HCT116 (cell line): ENCODE results near the gene DPP4. TPM values are rescaled to one million over a fixed set of nuclear protein-coding genes. Genes with fewer than 3 reads are reported as not detected.

ENCODE experiments used
- ATAC-seq: fragments of 200-7000 bp; cut with Tn5 transposase; 2 replicates; pipeline ENCODE4 v1.9.1; 2020; ENCODE audit warnings: mild to moderate bottlenecking, moderate library complexity
- BruUV-seq: library from RNA; stranded (reverse); fragments of 400-500 nt; replicated peaks from 2 replicates; lab custom pipeline; 2021; lab: Mats Ljungman, UMichigan
- CTCF ChIA-PET: fragments of 300-600 bp; sonication (Branson Sonifier 250); formaldehyde crosslinking; loops from one replicate; lab custom pipeline; 2021; ENCODE audit warnings: antibody characterized with exemption; lab: Charles Lee
- POLR2A ChIA-PET: fragments of 300-600, 350-600 bp; sonication (Branson Sonifier 250); formaldehyde crosslinking; loops from one replicate; lab custom pipeline; 2021; ENCODE audit warnings: antibody characterized with exemption; lab: Charles Lee
- RAD21 ChIA-PET, 2 experiments: fragments of 300-600 bp; sonication (Branson Sonifier 250); formaldehyde crosslinking; loops; one replicate each; lab custom pipeline; 2023; ENCODE audit warnings: low total read pairs in 2 of 2; ENCODE audit not compliant: uncharacterized antibody in 2 of 2, unreplicated experiment in 2 of 2, low non-redundant PET in 1 of 2; lab: Charles Lee
- DNase-seq: peaks from one replicate; pipeline ENCODE4 v3.0.0-alpha.2; 2010; ENCODE audit warnings: low read depth, low spot score
- H2AFZ ChIP-seq: fragments of 200-600 bp; shearing (Covaris generic), sonication (generic); 2 replicates; pipeline ENCODE4 v1.6.1; 2017; ENCODE audit warnings: low read depth, mixed run types, mixed read lengths, antibody characterized with exemption, low read length; ENCODE audit not compliant: poor library complexity, severe bottlenecking
- H3K27ac ChIP-seq: 2 replicates; pipeline ENCODE4 v1.5.1; 2012; ENCODE audit warnings: low read depth, low read length
- H3K27me3 ChIP-seq: fragments of 200-600 bp; sonication (generic); 2 replicates; pipeline ENCODE4 v1.6.1; 2016; ENCODE audit warnings: mixed run types, low read length, mixed read lengths; ENCODE audit not compliant: insufficient read depth
- H3K36me3 ChIP-seq, 2 experiments: fragments of 200-500 bp in 1 of 2; fragments of 200-600 bp in 1 of 2; sonication (Bioruptor generic) in 1 of 2; sonication (generic) in 1 of 2; 2 replicates each; pipeline versions ENCODE4 v1.5.1 to v1.6.1; 2014 to 2016; ENCODE audit warnings: low read length in 2 of 2, inconsistent platforms in 1 of 2, mixed read lengths in 1 of 2, mixed run types in 1 of 2; ENCODE audit not compliant: insufficient read depth in 2 of 2, control insufficient read depth in 1 of 2
- H3K4me1 ChIP-seq, 2 experiments: fragments of 200-600 bp in 1 of 2; sonication (generic) in 1 of 2; 2 replicates each; pipeline versions ENCODE4 v1.5.1 to v1.6.1; 2012 to 2017; ENCODE audit warnings: low read length in 2 of 2, inconsistent platforms in 1 of 2, mild to moderate bottlenecking in 1 of 2, mixed read lengths in 1 of 2, mixed run types in 1 of 2, moderate library complexity in 1 of 2; ENCODE audit not compliant: insufficient read depth in 2 of 2, control insufficient read depth in 1 of 2
- H3K4me2 ChIP-seq: fragments of 200-600 bp; sonication (generic); 2 replicates; pipeline ENCODE4 v1.6.1; 2017; ENCODE audit warnings: mixed run types, low read length, mixed read lengths
- H3K4me3 ChIP-seq, 2 experiments: fragments of 200-600 bp in 1 of 2; sonication (generic) in 1 of 2; replicated peaks in 1 of 2; 2 replicates each; pipeline ENCODE4 v1.5.1; 2011 to 2016; ENCODE audit warnings: low read length in 2 of 2, control low read depth in 1 of 2, low read depth in 1 of 2, mild to moderate bottlenecking in 1 of 2, mixed read lengths in 1 of 2, mixed run types in 1 of 2
- H3K79me2 ChIP-seq: fragments of 200-600 bp; sonication (generic); 2 replicates; pipeline ENCODE4 v1.6.1; 2017; ENCODE audit warnings: mild to moderate bottlenecking, mixed run types, low read length, moderate library complexity, mixed read lengths; ENCODE audit not compliant: insufficient read depth
- H3K9ac ChIP-seq: fragments of 200-600 bp; sonication (generic); 2 replicates; pipeline ENCODE4 v1.6.1; 2016; ENCODE audit warnings: low read length, mixed read lengths
- H3K9me2 ChIP-seq: fragments of 200-600 bp; sonication (generic), shearing (Covaris generic); 2 replicates; pipeline ENCODE4 v1.6.1; 2017; ENCODE audit warnings: mixed run types, mild to moderate bottlenecking, moderate library complexity; ENCODE audit not compliant: insufficient read depth
- H3K9me3 ChIP-seq, 2 experiments: fragments of 200-500 bp in 1 of 2; fragments of 200-600 bp in 1 of 2; sonication (Bioruptor generic) in 1 of 2; sonication (generic) in 1 of 2; 2 replicates each; pipeline ENCODE4 v1.6.1; 2014 to 2017; ENCODE audit warnings: low read length in 2 of 2, mixed read lengths in 2 of 2, inconsistent platforms in 1 of 2, low read depth in 1 of 2, mild to moderate bottlenecking in 1 of 2, mixed run types in 1 of 2, moderate library complexity in 1 of 2; ENCODE audit not compliant: control insufficient read depth in 1 of 2, insufficient read depth in 1 of 2
- H4K20me1 ChIP-seq: fragments of 200-600 bp; sonication (generic), shearing (Covaris generic); 2 replicates; pipeline ENCODE4 v1.6.1; 2017; ENCODE audit warnings: mixed run types, mild to moderate bottlenecking, moderate library complexity; ENCODE audit not compliant: insufficient read depth
- CBX3 ChIP-seq: IDR thresholded peaks from 2 replicates; pipeline ENCODE4 v1.6.1; 2012; ENCODE audit warnings: low read depth
- CEBPB ChIP-seq: IDR thresholded peaks from 2 replicates; pipeline ENCODE4 v1.6.1; 2012; ENCODE audit warnings: low read depth
- EGR1 ChIP-seq: IDR thresholded peaks from 2 replicates; pipeline ENCODE4 v1.6.1; 2012; ENCODE audit warnings: low read depth
- ELF1 ChIP-seq: IDR thresholded peaks from 2 replicates; pipeline ENCODE4 v1.6.1; 2012; ENCODE audit warnings: low read depth, borderline replicate concordance
- EZH2 ChIP-seq: fragments of 200-600 bp; sonication (generic); IDR thresholded peaks from 2 replicates; pipeline ENCODE4 v1.6.1; 2017; ENCODE audit warnings: antibody characterized with exemption, mixed run types
- EZH2phosphoT487 ChIP-seq: fragments of 200-600 bp; IDR thresholded peaks from 2 replicates; pipeline ENCODE4 v1.6.1; 2018; ENCODE audit warnings: antibody characterized with exemption, borderline replicate concordance
- JUND ChIP-seq: IDR thresholded peaks from 2 replicates; pipeline ENCODE4 v1.6.1; 2012
- POLR2AphosphoS5 ChIP-seq: IDR thresholded peaks from 2 replicates; pipeline ENCODE4 v1.6.1; 2011; ENCODE audit warnings: mild to moderate bottlenecking, low read depth, low read length, moderate library complexity
- RAD21 ChIP-seq: IDR thresholded peaks from 2 replicates; pipeline ENCODE4 v1.6.1; 2012; ENCODE audit warnings: low read depth, mild to moderate bottlenecking
- SIN3A ChIP-seq: IDR thresholded peaks from 2 replicates; pipeline ENCODE4 v1.6.1; 2012; ENCODE audit warnings: low read depth
- SP1 ChIP-seq: IDR thresholded peaks from 2 replicates; pipeline ENCODE4 v1.6.1; 2012; ENCODE audit warnings: low read depth
- TCF7L2 ChIP-seq: IDR thresholded peaks from 2 replicates; pipeline ENCODE4 v1.7.0; 2011; ENCODE audit warnings: borderline replicate concordance, inconsistent platforms; ENCODE audit not compliant: insufficient read depth, insufficient read length; ENCODE audit errors: extremely low read depth
- YY1 ChIP-seq: IDR thresholded peaks from 2 replicates; pipeline ENCODE4 v1.6.1; 2011; ENCODE audit warnings: low read length, low read depth, moderate library complexity, mild to moderate bottlenecking; ENCODE audit not compliant: insufficient replicate concordance; ENCODE audit errors: extremely low read depth
- ZBTB33 ChIP-seq: IDR thresholded peaks from 2 replicates; pipeline ENCODE4 v1.6.1; 2011; ENCODE audit warnings: mild to moderate bottlenecking, low read length, moderate library complexity; ENCODE audit not compliant: insufficient replicate concordance; ENCODE audit errors: extremely low read depth
- ZFX ChIP-seq: fragments of 450-650 bp; IDR thresholded peaks from 2 replicates; pipeline ENCODE4 v1.6.1; 2017
- ZNF274 ChIP-seq: fragments of 200-500 bp; sonication (Bioruptor generic); IDR thresholded peaks from 2 replicates; pipeline ENCODE4 v1.6.1; 2014; ENCODE audit warnings: mild to moderate bottlenecking, low read depth, low read length, inconsistent platforms
- intact Hi-C: fragments of 100-400 bp; cut with micrococcal nuclease; formaldehyde crosslinking; loops from 2 replicates; pipeline ENCODE4 v1.10.0; 2022
- total RNA-seq: library from RNA; stranded (reverse); gene quantifications from one replicate; pipeline ENCODE4 v1.2.1, GENCODE V29; 2021; ENCODE audit not compliant: unreplicated experiment
- TF ChIP-seq, protein P1 (sequence below), 3 experiments: fragments of 200-600 bp in 1 of 3; sonication (generic) in 1 of 3; IDR thresholded peaks in 2 of 3; conservative IDR thresholded peaks in 1 of 3; 2 replicates each; pipeline ENCODE4 v1.5.1; 2012 to 2017; ENCODE audit warnings: low read depth in 2 of 3, low read length in 2 of 3, antibody characterized with exemption in 1 of 3, borderline replicate concordance in 1 of 3, control low read depth in 1 of 3, mild to moderate bottlenecking in 1 of 3, mixed read lengths in 1 of 3, mixed run types in 1 of 3, moderate library complexity in 1 of 3; ENCODE audit not compliant: insufficient read depth in 1 of 3
- TF ChIP-seq, protein P2 (sequence below): IDR thresholded peaks from 2 replicates; pipeline ENCODE4 v1.6.1; 2012; ENCODE audit warnings: low read depth
- TF ChIP-seq, protein P3 (sequence below): IDR thresholded peaks from 2 replicates; pipeline ENCODE4 v1.6.1; 2012

DPP4 gene
- total RNA-seq, 1 experiment from 2014 or later, result 3.6 TPM

DNA sequence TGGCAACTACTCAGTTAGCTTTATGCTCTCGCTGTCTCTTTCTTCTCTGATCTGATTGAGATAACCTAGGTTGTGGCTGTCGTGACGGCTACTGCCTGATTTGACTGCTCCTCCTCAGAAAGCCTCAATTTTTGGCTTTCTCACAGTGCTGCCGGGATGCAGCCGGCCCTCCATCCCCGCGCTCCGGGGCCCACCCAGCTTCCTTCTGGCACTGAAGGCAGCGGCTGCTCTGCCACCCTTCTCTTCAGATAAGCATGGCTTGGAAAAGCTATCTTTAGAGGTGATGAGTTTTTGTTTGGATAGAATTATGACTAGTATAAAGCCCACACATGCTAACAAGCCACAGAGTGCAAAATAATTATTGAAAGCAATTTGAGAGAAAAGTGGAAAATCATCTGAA is 102.5 kb downstream of the DPP4 start (continued):
- no peak for TF ChIP-seq SP1
- no peak for TF ChIP-seq SIN3A
- no peak for TF ChIP-seq RAD21
- no peak for TF ChIP-seq ELF1
- no peak for TF ChIP-seq YY1

DNA sequence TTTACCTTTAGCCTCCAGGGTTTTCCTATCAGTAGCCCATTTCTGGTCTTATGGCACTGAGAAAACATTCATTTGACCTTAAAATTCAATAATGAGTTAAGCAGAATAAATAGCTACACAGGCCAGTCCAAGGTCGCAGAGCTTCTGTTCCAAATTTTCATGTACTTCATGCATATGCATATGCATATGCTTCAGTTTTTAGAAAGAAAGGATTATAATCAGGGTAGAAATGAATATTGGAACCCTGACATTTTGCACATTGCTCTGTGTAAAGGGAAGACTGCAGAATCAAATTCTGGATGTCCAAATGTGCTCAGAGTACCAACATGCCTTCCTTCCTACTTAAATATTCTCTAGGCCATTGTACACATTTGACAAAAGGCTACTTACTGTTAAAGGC is 104.9 kb downstream of the DPP4 start:
- H3K9me3 ChIP-seq, result no peaks in the 10 kb centered on the region
- H3K79me2 ChIP-seq, result no peaks in the 10 kb centered on the region
- H3K9me2 ChIP-seq, result no peaks in the 10 kb centered on the region
- H4K20me1 ChIP-seq, result no peaks in the 10 kb centered on the region
- H3K36me3 ChIP-seq, result no peaks in the 10 kb centered on the region
- ATAC-seq, result no peak
- H3K4me3 ChIP-seq, result no peak overlapping the region
- RAD21 ChIA-PET, result no interaction called here
- CTCF ChIA-PET, result no interaction called here
- H2AFZ ChIP-seq, result no peak overlapping the region
- POLR2A ChIA-PET, result no interaction called here
- TF ChIP-seq ELF1 (no peak), YY1 (no peak), ZNF274 (no peak), ZFX (no peak), JUND (no peak), EZH2phosphoT487 (no peak), CBX3 (no peak), POLR2AphosphoS5 (no peak), EGR1 (no peak), SP1 (no peak), CEBPB (no peak), RAD21 (no peak), EZH2 (no peak), TCF7L2 (no peak), ZBTB33 (no peak)
- TF ChIP-seq, protein P1, sequence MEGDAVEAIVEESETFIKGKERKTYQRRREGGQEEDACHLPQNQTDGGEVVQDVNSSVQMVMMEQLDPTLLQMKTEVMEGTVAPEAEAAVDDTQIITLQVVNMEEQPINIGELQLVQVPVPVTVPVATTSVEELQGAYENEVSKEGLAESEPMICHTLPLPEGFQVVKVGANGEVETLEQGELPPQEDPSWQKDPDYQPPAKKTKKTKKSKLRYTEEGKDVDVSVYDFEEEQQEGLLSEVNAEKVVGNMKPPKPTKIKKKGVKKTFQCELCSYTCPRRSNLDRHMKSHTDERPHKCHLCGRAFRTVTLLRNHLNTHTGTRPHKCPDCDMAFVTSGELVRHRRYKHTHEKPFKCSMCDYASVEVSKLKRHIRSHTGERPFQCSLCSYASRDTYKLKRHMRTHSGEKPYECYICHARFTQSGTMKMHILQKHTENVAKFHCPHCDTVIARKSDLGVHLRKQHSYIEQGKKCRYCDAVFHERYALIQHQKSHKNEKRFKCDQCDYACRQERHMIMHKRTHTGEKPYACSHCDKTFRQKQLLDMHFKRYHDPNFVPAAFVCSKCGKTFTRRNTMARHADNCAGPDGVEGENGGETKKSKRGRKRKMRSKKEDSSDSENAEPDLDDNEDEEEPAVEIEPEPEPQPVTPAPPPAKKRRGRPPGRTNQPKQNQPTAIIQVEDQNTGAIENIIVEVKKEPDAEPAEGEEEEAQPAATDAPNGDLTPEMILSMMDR (IDR thresholded peaks at IDR 0.05 in 2 of 3, conservative IDR thresholded peaks at IDR 0.05 in 1 of 3; ENCODE audit: borderline replicate concordance in 1 of 3, insufficient read depth in 1 of 3, low read depth in 2 of 3, low read length in 2 of 3), result no peak
- TF ChIP-seq, protein P2, sequence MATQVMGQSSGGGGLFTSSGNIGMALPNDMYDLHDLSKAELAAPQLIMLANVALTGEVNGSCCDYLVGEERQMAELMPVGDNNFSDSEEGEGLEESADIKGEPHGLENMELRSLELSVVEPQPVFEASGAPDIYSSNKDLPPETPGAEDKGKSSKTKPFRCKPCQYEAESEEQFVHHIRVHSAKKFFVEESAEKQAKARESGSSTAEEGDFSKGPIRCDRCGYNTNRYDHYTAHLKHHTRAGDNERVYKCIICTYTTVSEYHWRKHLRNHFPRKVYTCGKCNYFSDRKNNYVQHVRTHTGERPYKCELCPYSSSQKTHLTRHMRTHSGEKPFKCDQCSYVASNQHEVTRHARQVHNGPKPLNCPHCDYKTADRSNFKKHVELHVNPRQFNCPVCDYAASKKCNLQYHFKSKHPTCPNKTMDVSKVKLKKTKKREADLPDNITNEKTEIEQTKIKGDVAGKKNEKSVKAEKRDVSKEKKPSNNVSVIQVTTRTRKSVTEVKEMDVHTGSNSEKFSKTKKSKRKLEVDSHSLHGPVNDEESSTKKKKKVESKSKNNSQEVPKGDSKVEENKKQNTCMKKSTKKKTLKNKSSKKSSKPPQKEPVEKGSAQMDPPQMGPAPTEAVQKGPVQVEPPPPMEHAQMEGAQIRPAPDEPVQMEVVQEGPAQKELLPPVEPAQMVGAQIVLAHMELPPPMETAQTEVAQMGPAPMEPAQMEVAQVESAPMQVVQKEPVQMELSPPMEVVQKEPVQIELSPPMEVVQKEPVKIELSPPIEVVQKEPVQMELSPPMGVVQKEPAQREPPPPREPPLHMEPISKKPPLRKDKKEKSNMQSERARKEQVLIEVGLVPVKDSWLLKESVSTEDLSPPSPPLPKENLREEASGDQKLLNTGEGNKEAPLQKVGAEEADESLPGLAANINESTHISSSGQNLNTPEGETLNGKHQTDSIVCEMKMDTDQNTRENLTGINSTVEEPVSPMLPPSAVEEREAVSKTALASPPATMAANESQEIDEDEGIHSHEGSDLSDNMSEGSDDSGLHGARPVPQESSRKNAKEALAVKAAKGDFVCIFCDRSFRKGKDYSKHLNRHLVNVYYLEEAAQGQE, result no peak
- TF ChIP-seq, protein P3, sequence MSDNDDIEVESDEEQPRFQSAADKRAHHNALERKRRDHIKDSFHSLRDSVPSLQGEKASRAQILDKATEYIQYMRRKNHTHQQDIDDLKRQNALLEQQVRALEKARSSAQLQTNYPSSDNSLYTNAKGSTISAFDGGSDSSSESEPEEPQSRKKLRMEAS, result no peak
- TF ChIP-seq, all 23 proteins: peak for 0
- Histone ChIP-seq H3K4me2 (no peak overlapping the region), H3K9ac (no peak overlapping the region), H3K27me3 (no peaks in the 10 kb centered on the region), H3K27ac (no peak overlapping the region), H3K4me1 (no peaks in the 10 kb centered on the region)
- intact Hi-C loops, result no loop called here
- DNase-seq, result no peak
- no TSS peak for BruUV-seq
